GM18507 (cell line): ENCODE results near the gene TSPAN7.

ENCODE experiments used
- DNase-seq: peaks from one replicate; pipeline ENCODE4 v3.0.0; 2011; ENCODE audit warnings: low read depth; ENCODE audit not compliant: insufficient read length; ENCODE audit errors: extremely low spot score
- FAIRE-seq: peaks from 2 replicates; lab custom pipeline; 2011; peaks lifted over from hg19 to GRCh38; lab: Jason Lieb, UNC

Gene TSPAN7

GRCh38 chrX:38578167-38578566 is 16.8 kb downstream of the TSPAN7 start:
- no peak for DNase-seq
- no peak for FAIRE-seq

- FAIRE-seq: no peak
- DNase-seq: no peak
Observed at GRCh38 chrX:38583181-38583580, 21.8 kb downstream of the TSPAN7 start.

GRCh38 chrX:38594434-38594833 is 33.1 kb downstream of the TSPAN7 start:
- FAIRE-seq (no peak), DNase-seq (no peak)

GRCh38 chrX:38595801-38596200 is 34.5 kb downstream of the TSPAN7 start:
- no peak for DNase-seq
- FAIRE-seq: no peak

- FAIRE-seq (no peak), DNase-seq (no peak)
Observed at GRCh38 chrX:38596939-38597338, 35.6 kb downstream of the TSPAN7 start.

- DNase-seq (no peak), FAIRE-seq (no peak)
Observed at GRCh38 chrX:38599796-38600755, 38.7 kb downstream of the TSPAN7 start.

- DNase-seq (no peak), FAIRE-seq (no peak)
Observed at GRCh38 chrX:38601866-38602265, 40.5 kb downstream of the TSPAN7 start.

GRCh38 chrX:38606821-38607220 is 45.5 kb downstream of the TSPAN7 start:
- FAIRE-seq: no peak
- DNase-seq: no peak

GRCh38 chrX:38607976-38608375 is 46.6 kb downstream of the TSPAN7 start:
- DNase-seq (no peak), FAIRE-seq (no peak)

- no peak for FAIRE-seq
- no peak for DNase-seq
Observed at GRCh38 chrX:38610849-38611248, 49.5 kb downstream of the TSPAN7 start.

GRCh38 chrX:38612281-38612680 is 50.9 kb downstream of the TSPAN7 start:
- no peak for FAIRE-seq
- no peak for DNase-seq

GRCh38 chrX:38614485-38614884 is 53.1 kb downstream of the TSPAN7 start:
- DNase-seq: no peak
- FAIRE-seq: no peak

- DNase-seq (no peak), FAIRE-seq (no peak)
Observed at GRCh38 chrX:38616904-38617303, 55.6 kb downstream of the TSPAN7 start.

GRCh38 chrX:38618180-38618579 is 56.8 kb downstream of the TSPAN7 start:
- FAIRE-seq (no peak), DNase-seq (no peak)

GRCh38 chrX:38620623-38621022 is 59.3 kb downstream of the TSPAN7 start:
- DNase-seq (no peak), FAIRE-seq (no peak)

- FAIRE-seq: no peak
- DNase-seq: no peak
Observed at GRCh38 chrX:38626296-38626695, 65.0 kb downstream of the TSPAN7 start.

GRCh38 chrX:38627683-38628082 is 66.3 kb downstream of the TSPAN7 start:
- FAIRE-seq (peak; percentile 80), DNase-seq (no peak)

- DNase-seq: no peak
- no peak for FAIRE-seq
Observed at GRCh38 chrX:38628587-38628986, 67.2 kb downstream of the TSPAN7 start.

GRCh38 chrX:38632516-38632915 is 71.2 kb downstream of the TSPAN7 start:
- FAIRE-seq (no peak), DNase-seq (no peak)

- FAIRE-seq (no peak), DNase-seq (no peak)
Observed at GRCh38 chrX:38634665-38635064, 73.3 kb downstream of the TSPAN7 start.
